Upper lobe of right lung (tissue), 1 donor: ENCODE measurements around the gene CMSS1. TPM values are rescaled to one million over a fixed set of nuclear protein-coding genes. Genes with fewer than 3 reads are reported as not detected.
A peak's percentile ranks its signal among the peaks of the same experiment; 100 is the strongest.

Source experiments
- ATAC-seq: fragments of 200-7000 bp; cut with Tn5 transposase; one replicate; pipeline ENCODE4 v1.9.1; 2020; ENCODE audit warnings: mild to moderate bottlenecking, moderate library complexity
- DNase-seq: peaks from one replicate; pipeline ENCODE4 v3.0.0-alpha.2; 2020
- H3K27ac ChIP-seq: fragments of 200-600 bp; one replicate; pipeline ENCODE4 v1.8.0; 2022
- H3K27me3 ChIP-seq: fragments of 200-600 bp; one replicate; pipeline ENCODE4 v1.8.0; 2022; ENCODE audit warnings: mild to moderate bottlenecking
- H3K36me3 ChIP-seq: fragments of 200-600 bp; one replicate; pipeline ENCODE4 v1.8.0; 2022
- H3K4me1 ChIP-seq: fragments of 200-600 bp; one replicate; pipeline ENCODE4 v1.8.0; 2022
- H3K4me3 ChIP-seq: fragments of 200-600 bp; one replicate; pipeline ENCODE4 v1.8.0; 2022; ENCODE audit warnings: mild to moderate bottlenecking
- H3K9me3 ChIP-seq: fragments of 200-600 bp; one replicate; pipeline ENCODE4 v1.8.0; 2022
- intact Hi-C: fragments of 100-400 bp; cut with DNase I; formaldehyde crosslinking; loops from one replicate; pipeline ENCODE4 v1.11.0; 2022
- total RNA-seq: library from RNA; stranded (reverse); fragmentation: NEBNext Ultra II Directional; extraction: Animal tissue kit (Norgen Biotek cat#: 25700); gene quantifications from one replicate; pipeline ENCODE4 v1.2.1, GENCODE V29; 2021
- TF ChIP-seq, protein P1 (sequence below): fragments of 200-600 bp; IDR thresholded peaks from one replicate; pipeline ENCODE4 v1.8.0; 2022; ENCODE audit warnings: antibody characterized with exemption
- donor health status: DM: no; HTN: yes; CAD: no; lungs with severe emphysema.

CMSS1 gene
- total RNA-seq, 1 donor from 2014 or later = 20.6 TPM

DNA sequence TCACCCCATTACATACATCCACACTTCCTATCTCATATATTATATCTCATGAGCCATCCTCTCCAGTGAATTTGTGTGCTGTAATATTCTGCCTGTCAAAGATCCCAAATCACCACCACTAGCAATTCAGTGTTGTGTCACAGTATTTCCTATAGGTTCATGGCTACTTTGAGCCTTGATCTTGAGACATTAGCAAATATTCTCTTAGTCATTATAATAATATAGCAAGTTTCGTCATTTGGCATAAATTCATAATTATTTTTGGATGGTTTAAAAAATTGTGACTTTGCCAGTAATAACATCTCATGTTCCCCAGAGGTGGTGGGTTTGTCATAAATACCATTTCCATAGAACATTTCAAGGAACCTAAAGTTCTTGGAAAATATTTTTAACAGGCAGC is 47.7 kb downstream of the CMSS1 start:
- peaks cover 23% of the 10 kb centered on the region for H3K4me1 ChIP-seq
- peaks cover 15% of the 10 kb centered on the region for H3K36me3 ChIP-seq
- DNase-seq (no peak), ATAC-seq (no peak)
- no peak overlapping the region for H3K27ac ChIP-seq
- no peaks in the 10 kb centered on the region for H3K9me3 ChIP-seq
- no peak overlapping the region for H3K4me3 ChIP-seq
- TF ChIP-seq, protein P1, sequence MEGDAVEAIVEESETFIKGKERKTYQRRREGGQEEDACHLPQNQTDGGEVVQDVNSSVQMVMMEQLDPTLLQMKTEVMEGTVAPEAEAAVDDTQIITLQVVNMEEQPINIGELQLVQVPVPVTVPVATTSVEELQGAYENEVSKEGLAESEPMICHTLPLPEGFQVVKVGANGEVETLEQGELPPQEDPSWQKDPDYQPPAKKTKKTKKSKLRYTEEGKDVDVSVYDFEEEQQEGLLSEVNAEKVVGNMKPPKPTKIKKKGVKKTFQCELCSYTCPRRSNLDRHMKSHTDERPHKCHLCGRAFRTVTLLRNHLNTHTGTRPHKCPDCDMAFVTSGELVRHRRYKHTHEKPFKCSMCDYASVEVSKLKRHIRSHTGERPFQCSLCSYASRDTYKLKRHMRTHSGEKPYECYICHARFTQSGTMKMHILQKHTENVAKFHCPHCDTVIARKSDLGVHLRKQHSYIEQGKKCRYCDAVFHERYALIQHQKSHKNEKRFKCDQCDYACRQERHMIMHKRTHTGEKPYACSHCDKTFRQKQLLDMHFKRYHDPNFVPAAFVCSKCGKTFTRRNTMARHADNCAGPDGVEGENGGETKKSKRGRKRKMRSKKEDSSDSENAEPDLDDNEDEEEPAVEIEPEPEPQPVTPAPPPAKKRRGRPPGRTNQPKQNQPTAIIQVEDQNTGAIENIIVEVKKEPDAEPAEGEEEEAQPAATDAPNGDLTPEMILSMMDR = no peak
- intact Hi-C loops = no loop called here
- H3K27me3 ChIP-seq = no peaks in the 10 kb centered on the region

DNA sequence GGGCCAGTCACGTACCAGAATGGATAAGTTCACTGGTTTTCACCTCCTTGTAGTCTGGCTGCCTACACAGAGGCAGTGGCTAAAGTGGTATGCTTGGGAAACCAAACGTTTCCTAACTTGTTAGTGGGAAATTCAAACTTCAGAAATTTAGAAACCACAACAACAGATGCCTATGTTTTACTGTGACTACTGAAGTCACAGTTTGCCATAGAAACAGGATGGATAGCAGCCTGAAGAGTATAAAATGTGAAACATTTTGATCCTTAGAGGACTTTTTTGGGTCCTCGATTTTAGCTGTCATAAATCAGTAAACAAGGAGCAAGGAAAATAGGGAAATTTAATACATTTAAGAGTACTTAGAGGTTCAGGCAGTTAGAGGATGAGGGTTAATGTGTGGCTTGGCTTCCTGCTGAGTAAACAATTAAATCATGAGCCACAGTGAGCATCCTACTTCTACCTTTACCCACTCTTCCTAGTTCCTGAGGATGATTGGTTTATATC is 48.6 kb downstream of the CMSS1 start:
- ATAC-seq = no peak
- Histone ChIP-seq H3K27me3 (no peaks in the 10 kb centered on the region), H3K4me1 (peaks cover 26% of the 10 kb centered on the region), H3K36me3 (peaks cover 15% of the 10 kb centered on the region), H3K27ac (no peak overlapping the region), H3K4me3 (no peak overlapping the region), H3K9me3 (no peaks in the 10 kb centered on the region)
- TF ChIP-seq, protein P1 = no peak
- intact Hi-C loops = no loop called here
- DNase-seq = no peak

DNA sequence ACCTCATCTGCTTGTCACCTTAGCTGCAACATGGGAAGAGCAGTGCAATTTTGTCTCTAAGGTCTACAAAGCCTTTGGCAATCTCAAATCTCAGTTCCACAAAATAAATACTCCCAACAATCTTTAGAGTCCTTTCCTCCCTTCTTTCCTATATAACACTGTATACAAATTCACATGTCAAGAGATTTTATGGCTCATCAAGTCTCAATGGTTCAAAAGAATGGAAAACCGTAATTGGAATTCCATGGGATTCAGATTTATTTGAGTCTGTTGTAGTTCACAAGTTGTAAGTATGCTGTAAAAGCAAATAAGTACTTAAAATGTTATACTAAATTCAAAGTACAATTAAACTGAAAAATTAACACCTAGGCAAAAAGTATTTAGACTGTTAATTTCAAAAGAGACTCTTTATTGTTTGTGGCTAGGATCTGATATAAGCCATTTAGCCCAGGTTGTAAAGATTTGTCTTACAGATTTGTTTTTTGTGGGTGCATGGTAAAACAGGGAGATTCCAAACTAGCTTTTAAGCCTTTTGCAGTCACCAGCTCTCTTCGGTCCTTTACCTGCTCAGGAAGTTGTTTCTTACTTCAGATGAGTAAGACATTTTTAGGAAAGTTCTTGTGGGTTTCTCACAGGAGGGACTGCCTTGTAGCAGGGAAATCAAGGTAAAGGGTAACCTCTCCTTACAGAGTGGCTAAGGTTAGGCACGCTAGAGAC is 50.1 kb downstream of the CMSS1 start:
- Histone ChIP-seq H3K36me3 (peaks cover 10% of the 10 kb centered on the region), H3K4me1 (peaks cover 33% of the 10 kb centered on the region), H3K27me3 (no peaks in the 10 kb centered on the region), H3K27ac (peak overlapping the region; percentile 3), H3K9me3 (no peaks in the 10 kb centered on the region), H3K4me3 (no peak overlapping the region)
- ATAC-seq = no peak
- TF ChIP-seq, protein P1 = no peak
- no peak for DNase-seq
- intact Hi-C loops = no loop called here

DNA sequence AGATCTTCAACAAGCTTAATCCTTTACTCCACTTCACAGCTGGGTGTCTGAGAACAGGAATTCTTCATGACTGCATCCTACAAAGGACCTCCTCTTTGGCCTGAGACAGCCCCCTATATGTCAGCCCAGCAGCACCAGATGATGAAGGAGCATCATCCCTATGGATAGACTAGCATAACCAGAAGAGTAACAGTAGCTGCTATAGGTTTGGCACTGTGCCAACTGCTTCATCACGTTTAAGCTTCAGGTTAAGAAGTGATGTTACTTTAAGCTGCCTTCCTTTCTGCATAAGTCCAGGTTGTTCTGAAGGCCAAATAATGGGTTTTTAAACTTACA is 50.6 kb downstream of the CMSS1 start:
- TF ChIP-seq, protein P1 = no peak
- Histone ChIP-seq H3K27ac (no peak overlapping the region), H3K4me3 (no peak overlapping the region), H3K36me3 (peaks cover 6% of the 10 kb centered on the region), H3K27me3 (no peaks in the 10 kb centered on the region), H3K9me3 (no peaks in the 10 kb centered on the region), H3K4me1 (peaks cover 33% of the 10 kb centered on the region)
- ATAC-seq (no peak), DNase-seq (no peak)
- intact Hi-C loops = no loop called here

DNA sequence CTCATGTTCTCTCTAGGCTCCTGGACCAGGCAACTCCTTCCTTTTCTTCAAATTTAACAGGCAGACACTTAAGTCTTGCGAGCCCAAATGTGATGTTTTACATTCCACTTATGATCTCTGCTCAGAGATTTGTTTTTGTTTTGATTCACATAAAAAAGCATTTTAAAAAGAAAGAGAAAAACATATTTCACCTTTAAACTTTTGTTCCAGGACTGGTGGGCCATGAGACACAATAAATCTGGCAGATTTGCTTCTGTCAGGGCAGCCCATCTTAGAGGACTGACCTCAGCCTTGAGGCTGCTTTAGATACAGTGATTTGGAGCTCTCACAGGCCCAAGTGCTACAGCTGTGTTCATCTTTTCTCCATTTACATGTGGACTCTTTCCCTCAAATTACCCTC is 52.0 kb downstream of the CMSS1 start:
- TF ChIP-seq, protein P1 = no peak
- Histone ChIP-seq H3K27me3 (no peaks in the 10 kb centered on the region), H3K4me3 (no peak overlapping the region), H3K27ac (peak overlapping the region; percentile 21), H3K9me3 (no peaks in the 10 kb centered on the region), H3K36me3 (no peaks in the 10 kb centered on the region), H3K4me1 (peaks cover 33% of the 10 kb centered on the region)
- intact Hi-C loops = no loop called here
- DNase-seq = no peak
- ATAC-seq = no peak
